NCI-H82 (cell line): ENCODE data around the gene LTF.
"Not testable (repeated sequence)": the region's sequence is repeated elsewhere in the genome, so short reads cannot be mapped to it uniquely, and the experiment has no call there.

Source experiments
- DNase-seq: peaks from one replicate; lab custom pipeline; 2025; lab: John Stamatoyannopoulos, UW

LTF gene

DNA sequence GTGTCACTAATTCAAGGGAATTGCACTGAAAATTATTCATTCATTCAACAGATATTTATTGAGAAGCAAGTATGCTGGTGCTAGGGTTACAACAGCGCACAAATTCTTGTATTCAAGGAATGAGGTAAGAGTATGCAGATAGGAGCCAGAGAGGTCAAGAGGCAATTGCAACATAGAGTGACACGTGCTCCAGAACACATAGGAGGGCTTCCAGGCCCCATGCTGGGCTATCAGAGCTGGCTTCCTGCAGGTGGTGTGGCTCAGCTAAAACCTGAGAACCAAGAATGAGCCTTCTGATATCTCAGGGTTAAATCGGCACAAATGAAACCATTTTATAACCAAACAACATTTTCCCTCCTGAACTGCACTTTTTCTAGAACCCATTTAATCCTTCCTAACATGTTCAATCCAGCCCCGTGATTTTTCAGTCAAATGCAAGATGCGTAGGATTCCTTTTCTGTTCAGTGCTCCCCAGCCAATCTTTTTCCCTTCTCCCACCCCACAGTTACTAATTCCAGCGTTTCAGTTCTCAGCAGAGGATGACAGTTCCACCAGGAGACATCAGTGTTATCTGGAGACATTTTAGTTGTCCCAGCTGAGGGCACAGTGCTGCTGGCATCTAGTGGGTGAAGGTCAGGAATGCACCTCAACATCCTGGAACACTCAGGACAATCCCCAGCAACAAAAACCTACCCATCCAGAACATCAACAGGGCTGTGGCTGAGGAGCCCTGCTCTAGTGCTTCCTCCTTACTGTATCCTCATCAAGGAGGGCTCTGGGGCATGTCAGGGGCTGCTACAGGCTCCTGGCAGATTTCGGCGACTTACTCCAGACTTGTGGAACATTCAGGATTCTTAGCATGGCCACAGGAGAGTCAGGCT lies 70.9 kb downstream of the LTF start:
- DNase-seq: no peak

DNA sequence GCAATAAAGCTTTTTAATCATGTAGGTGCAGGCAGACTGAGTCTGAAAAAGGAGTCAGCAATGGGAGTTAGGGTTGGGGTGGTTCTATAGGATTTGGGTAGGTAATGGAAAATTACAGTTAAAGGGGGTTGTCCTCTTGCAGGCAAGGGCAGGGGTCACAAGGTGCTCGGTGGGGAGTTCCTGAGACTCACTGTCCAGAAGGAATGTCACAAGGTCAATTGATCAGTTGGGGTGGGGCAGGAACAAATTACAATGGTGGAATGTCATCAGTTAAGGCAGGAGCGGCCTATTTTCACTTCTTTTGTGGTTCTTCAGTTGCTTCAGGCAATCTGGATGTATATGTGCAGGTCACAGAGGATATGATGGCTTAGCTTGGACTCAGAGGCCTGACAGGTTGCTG lies 71.7 kb downstream of the LTF start:
- DNase-seq: no peak

DNA sequence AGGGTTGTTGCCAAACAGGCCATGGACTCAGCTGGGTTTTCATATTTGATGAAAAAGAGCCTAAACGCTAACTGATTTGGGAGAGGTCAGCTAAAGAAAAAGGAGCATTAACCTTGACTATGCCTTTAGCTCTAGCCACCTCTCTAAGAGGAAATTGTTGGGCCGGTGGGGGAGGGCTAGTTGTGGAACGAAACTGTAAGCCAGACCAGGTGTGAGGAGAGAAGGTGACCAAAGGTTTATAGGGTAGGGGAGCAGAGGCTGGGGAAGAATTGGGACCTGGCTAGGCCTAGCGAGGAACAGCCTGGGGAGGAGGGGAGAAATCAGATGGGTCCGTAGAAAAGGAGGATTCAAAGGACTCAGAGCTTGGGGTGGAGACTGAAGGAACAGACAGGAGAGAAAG lies 73.2 kb downstream of the LTF start:
- DNase-seq: not testable (repeated sequence)

DNA sequence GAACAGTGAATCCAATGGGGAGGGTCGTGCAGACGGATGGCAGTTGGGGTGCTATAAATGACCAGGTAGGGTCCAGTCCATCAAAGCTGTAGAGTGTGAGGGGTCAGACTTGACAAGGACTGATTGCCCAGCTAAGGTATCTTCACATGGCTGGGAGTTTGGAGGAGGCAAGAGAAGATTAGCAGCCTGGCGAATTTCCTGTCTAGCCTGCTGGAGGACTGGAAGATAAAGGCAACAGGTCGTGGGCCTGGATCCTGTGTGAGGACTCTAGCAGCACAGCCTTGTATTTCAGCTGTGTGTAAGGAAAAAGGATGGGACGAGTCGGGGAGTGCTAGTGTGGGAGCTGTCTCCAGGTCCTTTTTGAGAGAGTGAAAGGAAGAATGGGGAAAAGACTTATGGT lies 75.4 kb downstream of the LTF start:
- no peak for DNase-seq

DNA sequence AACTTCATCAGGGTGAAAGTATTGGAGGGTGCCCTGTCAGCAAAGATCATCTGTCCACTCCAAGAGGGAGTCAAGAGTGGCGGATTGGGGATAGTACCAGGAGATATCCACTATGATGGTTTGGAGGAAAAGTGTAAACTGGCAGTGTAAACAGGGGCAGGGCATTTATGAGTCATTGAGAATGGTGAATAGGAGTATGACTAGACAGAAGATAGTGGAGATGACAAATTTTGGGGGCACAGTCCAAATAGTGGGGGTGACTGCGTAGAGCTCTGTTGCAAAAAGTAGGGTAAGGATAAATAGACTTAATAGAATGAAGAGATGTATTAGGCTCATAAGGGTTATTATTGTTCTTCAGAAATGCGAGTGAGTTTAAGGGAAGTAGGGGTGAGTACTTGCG lies 75.9 kb downstream of the LTF start:
- not testable (repeated sequence) for DNase-seq

DNA sequence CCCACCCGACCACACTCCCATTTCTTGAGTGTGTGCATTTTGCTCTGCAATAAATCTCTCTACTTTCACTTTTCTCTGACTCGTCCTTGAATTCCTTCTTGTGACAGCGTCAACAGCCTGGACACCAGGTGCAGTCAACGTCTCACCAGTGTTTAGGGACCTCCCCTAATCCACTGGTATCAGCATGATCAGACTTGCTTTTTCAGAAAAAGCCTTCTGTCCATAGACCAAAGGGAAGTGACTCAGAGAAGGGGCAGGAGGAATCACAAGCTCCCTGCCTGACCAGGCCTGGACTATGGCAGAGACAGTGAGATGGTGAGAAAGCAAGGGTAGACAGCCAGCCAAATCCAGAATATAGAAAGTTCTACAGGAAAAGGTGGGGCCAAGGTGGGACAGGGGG lies 78.5 kb downstream of the LTF start:
- DNase-seq: no peak
